Measurements from ENCODE around the gene TBL1X.

Gene TBL1X

GRCh38 chrX:9635803-9636202 is 170.9 kb downstream of the TBL1X start:
- no peak for DNase-seq

GRCh38 chrX:9638871-9639270 is 174.0 kb downstream of the TBL1X start:
- no peak for DNase-seq

GRCh38 chrX:9642270-9642995 is 177.6 kb downstream of the TBL1X start:
- peak; percentile 42 for DNase-seq

- DNase-seq, result no peak
These were observed 178.9 kb downstream of the TBL1X start for GRCh38 chrX:9643807-9644206.

- no peak for DNase-seq
These were observed 179.5 kb downstream of the TBL1X start for GRCh38 chrX:9644335-9644734.

GRCh38 chrX:9646471-9647224 is 181.8 kb downstream of the TBL1X start:
- no peak for DNase-seq

GRCh38 chrX:9647431-9647830 is 182.6 kb downstream of the TBL1X start:
- DNase-seq, result no peak

- no peak for DNase-seq
These were observed 185.2 kb downstream of the TBL1X start for GRCh38 chrX:9650091-9650490.

- DNase-seq, result no peak
These were observed 186.9 kb downstream of the TBL1X start for GRCh38 chrX:9651737-9652136.

GRCh38 chrX:9654929-9655328 is 190.1 kb downstream of the TBL1X start:
- no peak for DNase-seq

GRCh38 chrX:9656277-9656676 is 191.4 kb downstream of the TBL1X start:
- no peak for DNase-seq

GRCh38 chrX:9656871-9657270 is 192.0 kb downstream of the TBL1X start:
- DNase-seq, result no peak

- no peak for DNase-seq
These were observed 192.9 kb downstream of the TBL1X start for GRCh38 chrX:9657590-9658256.

GRCh38 chrX:9658409-9658808 is 193.6 kb downstream of the TBL1X start:
- DNase-seq, result no peak

GRCh38 chrX:9659571-9660195 is 194.8 kb downstream of the TBL1X start:
- no peak for DNase-seq

- DNase-seq, result no peak
These were observed 197.3 kb downstream of the TBL1X start for GRCh38 chrX:9662148-9662547.

- no peak for DNase-seq
These were observed 198.4 kb downstream of the TBL1X start for GRCh38 chrX:9663216-9663615.

- DNase-seq, result no peak
These were observed 199.4 kb downstream of the TBL1X start for GRCh38 chrX:9664224-9664623.

- DNase-seq, result no peak
These were observed 200.3 kb downstream of the TBL1X start for GRCh38 chrX:9665113-9665512.

- no peak for DNase-seq
These were observed 203.7 kb downstream of the TBL1X start for GRCh38 chrX:9668537-9668936.

GRCh38 chrX:9670136-9670814 is 205.4 kb downstream of the TBL1X start:
- no peak for DNase-seq

GRCh38 chrX:9671998-9672397 is 207.1 kb downstream of the TBL1X start:
- DNase-seq, result no peak

GRCh38 chrX:9676306-9676705 is 211.4 kb downstream of the TBL1X start:
- no peak for DNase-seq

Data from NCI-H82 (cell line).